ENCODE results near the gene BOLA1.

Gene BOLA1

DNA sequence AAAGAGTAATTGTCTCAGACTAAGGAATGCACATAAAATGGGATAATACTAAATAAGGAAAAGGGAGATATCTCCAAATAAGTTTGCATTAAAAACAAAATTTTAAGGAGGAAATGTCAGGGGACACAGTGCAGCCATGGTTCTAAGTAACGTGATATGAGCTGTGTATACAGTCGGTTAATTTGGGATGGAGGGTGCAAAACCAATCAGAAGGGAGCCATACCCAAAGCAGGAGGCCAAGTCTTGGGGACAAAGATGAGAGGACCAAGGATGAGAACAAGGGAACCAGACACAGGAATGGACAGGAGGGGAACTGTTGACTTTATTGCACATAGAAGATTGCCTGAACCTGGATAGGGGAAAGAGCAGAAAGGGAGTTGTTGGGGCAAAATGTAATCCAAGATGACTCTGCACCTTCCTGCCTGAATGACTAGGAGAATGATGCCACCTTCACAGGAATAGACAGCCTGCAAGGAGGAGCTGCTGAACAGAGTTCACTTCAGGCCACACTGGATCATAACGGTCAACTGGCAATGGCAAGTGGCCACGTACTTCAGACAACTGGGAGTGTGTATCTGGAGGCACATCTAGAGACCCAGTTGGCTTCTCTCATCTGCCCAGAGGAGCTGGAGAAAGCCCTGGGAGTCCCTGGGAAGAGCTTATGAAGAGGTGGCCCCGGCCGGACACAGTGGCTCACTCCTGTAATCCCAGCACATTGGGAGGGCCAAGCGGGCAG is 22.0 kb upstream of the BOLA1 start:
- Histone ChIP-seq H2AFZ (ENCODE audit: low read length) (no peak overlapping the region), H4K20me1 (ENCODE audit: insufficient read depth, low read length) (no peaks in the 10 kb centered on the region), H3K9me2 (replicated peaks; ENCODE audit: insufficient read depth, low read length) (no peaks in the 10 kb centered on the region), H3K79me2 (ENCODE audit: low read length) (no peaks in the 10 kb centered on the region), H3K27me3 (replicated peaks; ENCODE audit: insufficient read depth, low read length) (no peaks in the 10 kb centered on the region), H3K9ac (ENCODE audit: low read length) (no peak overlapping the region), H3K36me3 (replicated peaks; ENCODE audit: insufficient read depth, low read length) (no peaks in the 10 kb centered on the region), H3K9me3 (replicated peaks; ENCODE audit: insufficient read depth, low read length) (no peaks in the 10 kb centered on the region), H3K27ac (ENCODE audit: low read length) (no peak overlapping the region), H3K4me3 (ENCODE audit: low read length) (no peak overlapping the region), H3K4me1 (ENCODE audit: low read length) (no peaks in the 10 kb centered on the region), H3F3A (ENCODE audit: insufficient read depth, low read length) (no peaks in the 10 kb centered on the region), H3K4me2 (ENCODE audit: low read depth, low read length) (no peak overlapping the region)
- DNase-seq = no peak
- TF ChIP-seq EZH2 (optimal IDR thresholded peaks at IDR 0.05; ENCODE audit: low read depth, low read length) (no peak), CTCF (IDR thresholded peaks at IDR 0.05; ENCODE audit: low read length) (no peak), EZH2phosphoT487 (IDR thresholded peaks at IDR 0.05; ENCODE audit: low read length) (no peak)

GRCh38 chr1:149879556-149879955 is 19.8 kb upstream of the BOLA1 start:
- peaks cover 8% of the 10 kb centered on the region for H3K4me1 ChIP-seq (ENCODE audit: low read length)
- no peak overlapping the region for H3K9ac ChIP-seq (ENCODE audit: low read length)
- no peak overlapping the region for H3K27ac ChIP-seq (ENCODE audit: low read length)
- no peaks in the 10 kb centered on the region for H3K79me2 ChIP-seq (ENCODE audit: low read length)
- TF ChIP-seq EZH2 (optimal IDR thresholded peaks at IDR 0.05; ENCODE audit: low read depth, low read length) (no peak), CTCF (IDR thresholded peaks at IDR 0.05; ENCODE audit: low read length) (no peak), EZH2phosphoT487 (IDR thresholded peaks at IDR 0.05; ENCODE audit: low read length) (no peak)
- H3K4me2 ChIP-seq (ENCODE audit: low read depth, low read length) = no peak overlapping the region
- no peak for DNase-seq
- H3K27me3 ChIP-seq (replicated peaks; ENCODE audit: insufficient read depth, low read length) = no peaks in the 10 kb centered on the region
- H3K9me3 ChIP-seq (replicated peaks; ENCODE audit: insufficient read depth, low read length) = no peaks in the 10 kb centered on the region
- no peaks in the 10 kb centered on the region for H3K9me2 ChIP-seq (replicated peaks; ENCODE audit: insufficient read depth, low read length)
- H3K36me3 ChIP-seq (replicated peaks; ENCODE audit: insufficient read depth, low read length) = no peaks in the 10 kb centered on the region
- no peaks in the 10 kb centered on the region for H4K20me1 ChIP-seq (ENCODE audit: insufficient read depth, low read length)
- H3F3A ChIP-seq (ENCODE audit: insufficient read depth, low read length) = peaks cover 8% of the 10 kb centered on the region; the same call in 1 of the 2 replicates
- H3K4me3 ChIP-seq (ENCODE audit: low read length) = no peak overlapping the region
- no peak overlapping the region for H2AFZ ChIP-seq (ENCODE audit: low read length)

DNA sequence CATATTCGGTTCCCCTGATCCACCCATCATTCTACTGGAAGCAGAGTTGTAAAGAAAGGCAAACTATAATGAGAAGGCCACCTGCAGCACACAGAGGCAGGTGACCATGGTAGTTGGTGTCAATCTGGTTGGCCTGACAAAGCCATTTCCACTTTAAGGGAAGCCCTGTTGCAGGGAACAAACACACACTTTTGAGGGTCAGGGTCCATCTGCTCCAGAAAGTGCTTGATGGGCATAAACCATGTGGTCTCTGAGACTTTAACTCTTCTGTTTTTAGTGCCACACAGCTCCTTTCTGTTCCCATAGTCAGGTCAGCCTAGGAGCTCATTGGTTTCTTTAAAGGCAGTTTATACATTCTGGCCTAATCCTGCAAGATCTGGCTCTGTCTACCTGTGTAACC is 17.5 kb upstream of the BOLA1 start:
- Histone ChIP-seq H2AFZ (ENCODE audit: low read length) (no peak overlapping the region), H3K9ac (ENCODE audit: low read length) (no peak overlapping the region), H3F3A (ENCODE audit: insufficient read depth, low read length) (peaks cover 29% of the 10 kb centered on the region), H3K4me3 (ENCODE audit: low read length) (no peak overlapping the region), H3K4me2 (ENCODE audit: low read depth, low read length) (no peak overlapping the region), H3K27ac (ENCODE audit: low read length) (no peak overlapping the region), H3K27me3 (replicated peaks; ENCODE audit: insufficient read depth, low read length) (no peaks in the 10 kb centered on the region), H4K20me1 (ENCODE audit: insufficient read depth, low read length) (no peaks in the 10 kb centered on the region), H3K4me1 (ENCODE audit: low read length) (peaks cover 16% of the 10 kb centered on the region), H3K79me2 (ENCODE audit: low read length) (no peaks in the 10 kb centered on the region), H3K9me3 (replicated peaks; ENCODE audit: insufficient read depth, low read length) (no peaks in the 10 kb centered on the region), H3K36me3 (replicated peaks; ENCODE audit: insufficient read depth, low read length) (no peaks in the 10 kb centered on the region), H3K9me2 (replicated peaks; ENCODE audit: insufficient read depth, low read length) (no peaks in the 10 kb centered on the region)
- TF ChIP-seq CTCF (IDR thresholded peaks at IDR 0.05; ENCODE audit: low read length) (no peak), EZH2 (optimal IDR thresholded peaks at IDR 0.05; ENCODE audit: low read depth, low read length) (no peak), EZH2phosphoT487 (IDR thresholded peaks at IDR 0.05; ENCODE audit: low read length) (no peak)
- no peak for DNase-seq
